IMR-90 (cell line): ENCODE data around the gene ATP1B1. TPM values are rescaled to one million over a fixed set of nuclear protein-coding genes. Genes with fewer than 3 reads are reported as not detected.

Source experiments
- ATAC-seq: fragments of 200-7000 bp; cut with Tn5 transposase; 2 replicates; pipeline ENCODE4 v1.9.1; 2020; ENCODE audit warnings: low read depth, mild to moderate bottlenecking, moderate library complexity
- BruUV-seq: library from RNA; stranded (reverse); fragments of 400-500 nt; replicated peaks from 2 replicates; lab custom pipeline; 2021; lab: Mats Ljungman, UMichigan
- CTCF ChIA-PET: fragments of 300-600 bp; formaldehyde crosslinking; extraction: SDS; loops from one replicate; lab custom pipeline; 2021; ENCODE audit warnings: antibody characterized with exemption; lab: Yijun Ruan, JAX
- POLR2A ChIA-PET: fragments of 300-600 bp; sonication (Branson Sonifier 250); formaldehyde crosslinking; loops from one replicate; lab custom pipeline; 2022; ENCODE audit warnings: antibody characterized with exemption; ENCODE audit not compliant: unreplicated experiment; lab: Charles Lee
- DNase-seq: peaks from one replicate; pipeline ENCODE4 v3.0.0; 2013
- H2AFZ ChIP-seq: replicated peaks from 2 replicates; pipeline ENCODE3; 2013; ENCODE audit warnings: low read length, mild to moderate bottlenecking; ENCODE audit not compliant: poor library complexity
- H2AK5ac ChIP-seq: 2 replicates; pipeline ENCODE4 v1.6.1; 2013; ENCODE audit warnings: low read depth, low read length, inconsistent platforms
- H2AK9ac ChIP-seq: replicated peaks from 2 replicates; pipeline ENCODE3; 2013; ENCODE audit warnings: mild to moderate bottlenecking, low read depth, low read length, moderate library complexity; ENCODE audit not compliant: poor library complexity
- H2BK120ac ChIP-seq: 2 replicates; pipeline ENCODE4 v1.6.1; 2013; ENCODE audit warnings: low read depth, low read length, inconsistent platforms
- H2BK15ac ChIP-seq: 3 replicates; pipeline ENCODE4 v1.6.1; 2013; ENCODE audit warnings: low read depth, low read length, inconsistent platforms
- H2BK20ac ChIP-seq: 2 replicates; pipeline ENCODE4 v1.6.1; 2013; ENCODE audit warnings: low read depth, mild to moderate bottlenecking, inconsistent platforms, low read length, moderate library complexity
- H2BK5ac ChIP-seq: 2 replicates; pipeline ENCODE4 v1.6.1; 2013; ENCODE audit warnings: mild to moderate bottlenecking, low read depth, low read length, inconsistent platforms; ENCODE audit not compliant: poor library complexity, severe bottlenecking
- H3K14ac ChIP-seq: replicated peaks from 2 replicates; pipeline ENCODE4 v1.6.1; 2013; ENCODE audit warnings: low read depth, low read length, inconsistent platforms
- H3K18ac ChIP-seq: 2 replicates; pipeline ENCODE4 v1.6.1; 2013; ENCODE audit warnings: low read depth, low read length, control low read depth
- H3K23ac ChIP-seq: 2 replicates; pipeline ENCODE4 v1.6.1; 2013; ENCODE audit warnings: low read depth, low read length, inconsistent platforms
- H3K27ac ChIP-seq: 2 replicates; pipeline ENCODE4 v1.5.1; 2013; ENCODE audit warnings: mild to moderate bottlenecking, control low read depth, low read length; ENCODE audit not compliant: insufficient read depth
- H3K27me3 ChIP-seq: 2 replicates; pipeline ENCODE4 v1.6.1; 2013; ENCODE audit warnings: low read length; ENCODE audit not compliant: control insufficient read depth, insufficient read depth
- H3K36me3 ChIP-seq: 2 replicates; pipeline ENCODE4 v1.6.1; 2013; ENCODE audit warnings: low read length, mixed read lengths; ENCODE audit not compliant: control insufficient read depth, insufficient read depth
- H3K4ac ChIP-seq: 2 replicates; pipeline ENCODE4 v1.6.1; 2013; ENCODE audit warnings: low read depth, low read length, inconsistent platforms
- H3K4me1 ChIP-seq: 2 replicates; pipeline ENCODE4 v1.6.1; 2013; ENCODE audit warnings: low read length, mixed read lengths; ENCODE audit not compliant: control insufficient read depth, insufficient read depth
- H3K4me2 ChIP-seq: 2 replicates; pipeline ENCODE4 v1.6.1; 2013; ENCODE audit warnings: low read depth, mild to moderate bottlenecking, control low read depth, low read length, moderate library complexity
- H3K4me3 ChIP-seq: 2 replicates; pipeline ENCODE4 v1.5.1; 2013; ENCODE audit warnings: low read depth, mild to moderate bottlenecking, control low read depth, low read length, moderate library complexity; ENCODE audit not compliant: insufficient read depth
- H3K56ac ChIP-seq: 2 replicates; pipeline ENCODE4 v1.6.1; 2013; ENCODE audit warnings: low read length, inconsistent platforms; ENCODE audit not compliant: insufficient read depth; ENCODE audit errors: extremely low read depth
- H3K79me1 ChIP-seq, 2 experiments: 2 replicates each; pipeline ENCODE4 v1.6.1; 2013; ENCODE audit warnings: low read length in 2 of 2, inconsistent platforms in 1 of 2, low read depth in 1 of 2
- H3K9ac ChIP-seq: 2 replicates; pipeline ENCODE4 v1.6.1; 2013; ENCODE audit warnings: low read depth, low read length, control low read depth
- H3K9me1 ChIP-seq: 2 replicates; pipeline ENCODE4 v1.6.1; 2013; ENCODE audit warnings: low read length, inconsistent platforms; ENCODE audit not compliant: insufficient read depth
- H3K9me3 ChIP-seq: 2 replicates; pipeline ENCODE4 v1.6.1; 2013; ENCODE audit warnings: low read length; ENCODE audit not compliant: control insufficient read depth, insufficient read depth
- H4K20me1 ChIP-seq: 2 replicates; pipeline ENCODE4 v1.6.1; 2013; ENCODE audit warnings: low read length, inconsistent platforms; ENCODE audit not compliant: insufficient read depth
- H4K5ac ChIP-seq: 2 replicates; pipeline ENCODE4 v1.6.1; 2013; ENCODE audit warnings: mild to moderate bottlenecking, low read depth, low read length, control low read depth
- H4K8ac ChIP-seq, 2 experiments: 2 replicates each; pipeline ENCODE4 v1.6.1; 2013; ENCODE audit warnings: low read depth in 2 of 2, low read length in 2 of 2, control low read depth in 1 of 2, inconsistent platforms in 1 of 2
- H4K91ac ChIP-seq: 2 replicates; pipeline ENCODE4 v1.6.1; 2013; ENCODE audit warnings: low read depth, low read length, inconsistent platforms; ENCODE audit not compliant: insufficient read depth
- CEBPB ChIP-seq: IDR thresholded peaks from 2 replicates; pipeline ENCODE4 v1.6.1; 2012; ENCODE audit warnings: low read depth, low read length, improper control_type of control experiment
- FOS ChIP-seq: fragments of 150-350 bp; IDR thresholded peaks from 2 replicates; pipeline ENCODE4 v1.6.1; 2016; ENCODE audit warnings: low read depth, low read length
- MAFK ChIP-seq: IDR thresholded peaks from 2 replicates; pipeline ENCODE4 v1.6.1; 2012; ENCODE audit warnings: low read depth, low read length, improper control_type of control experiment
- MAZ ChIP-seq: IDR thresholded peaks from 2 replicates; pipeline ENCODE4 v1.6.1; 2012; ENCODE audit warnings: low read depth, mild to moderate bottlenecking, low read length, improper control_type of control experiment, moderate library complexity, borderline replicate concordance
- MXI1 ChIP-seq: IDR thresholded peaks from 2 replicates; pipeline ENCODE4 v1.6.1; 2012; ENCODE audit warnings: low read depth, mild to moderate bottlenecking, low read length, moderate library complexity, borderline replicate concordance
- RAD21 ChIP-seq: IDR thresholded peaks from 2 replicates; pipeline ENCODE4 v1.6.1; 2012; ENCODE audit warnings: low read length, improper control_type of control experiment
- RFX5 ChIP-seq: IDR thresholded peaks from 2 replicates; pipeline ENCODE4 v1.8.0; 2012; ENCODE audit warnings: low read depth, mild to moderate bottlenecking, low read length, moderate library complexity
- SMC3 ChIP-seq: fragments of 150-350 bp; IDR thresholded peaks from 2 replicates; pipeline ENCODE4 v1.6.1; 2016; ENCODE audit warnings: low read depth, mild to moderate bottlenecking, antibody characterized with exemption, low read length, moderate library complexity
- WGBS, 2 experiments: methylation state at CpG; one replicate each; pipeline versions ENCODE4 v1.1.5 to v1.1.7; 2013; ENCODE audit warnings: missing lambda C conversion rate in 2 of 2; ENCODE audit not compliant: insufficient read length in 1 of 2; ENCODE audit errors: extremely low coverage in 2 of 2; 5-methylcytosine and 5-hydroxymethylcytosine counted together
- dilution Hi-C: fragments of 300-500 bp; cut with HindIII; formaldehyde crosslinking; loops from one replicate; pipeline ENCODE4 v1.14.3; 2018; ENCODE audit warnings: low sequenced_read_pairs; ENCODE audit not compliant: unreplicated experiment
- in situ Hi-C: fragments of 300-500 bp; cut with MboI; formaldehyde crosslinking; loops from 3 replicates; pipeline ENCODE4 v1.14.3; 2019; ENCODE audit warnings: low sequenced_read_pairs, inconsistent platforms, mixed read lengths
- intact Hi-C: fragments of 100-400 bp; cut with micrococcal nuclease; formaldehyde crosslinking; loops from 2 replicates; pipeline ENCODE4 v1.10.0; 2022
- polyA plus RNA-seq, 3 experiments: library from polyadenylated mRNA; depleted of rRNA; stranded (reverse); fragments of >200 nt; gene quantifications; 2 replicates each; pipeline ENCODE4 v1.2.3, GENCODE V29; 2012; ENCODE audit warnings: low replicate concordance in 1 of 3
- total RNA-seq: library from RNA; depleted of rRNA; stranded (reverse); fragments of >200 nt; gene quantifications from 2 replicates; pipeline ENCODE4 v1.2.3, GENCODE V29; 2012
- TF ChIP-seq, protein P1 (sequence below): fragments of 150-350 bp; IDR thresholded peaks from 2 replicates; pipeline ENCODE4 v1.6.1; 2016; ENCODE audit warnings: low read depth, mild to moderate bottlenecking, low read length, moderate library complexity, borderline replicate concordance

Gene ATP1B1
- total and polyA plus RNA-seq, 2 of the 4 experiments (the other 2 are of a cell fraction) = 14.5 to 22.1 TPM

DNA sequence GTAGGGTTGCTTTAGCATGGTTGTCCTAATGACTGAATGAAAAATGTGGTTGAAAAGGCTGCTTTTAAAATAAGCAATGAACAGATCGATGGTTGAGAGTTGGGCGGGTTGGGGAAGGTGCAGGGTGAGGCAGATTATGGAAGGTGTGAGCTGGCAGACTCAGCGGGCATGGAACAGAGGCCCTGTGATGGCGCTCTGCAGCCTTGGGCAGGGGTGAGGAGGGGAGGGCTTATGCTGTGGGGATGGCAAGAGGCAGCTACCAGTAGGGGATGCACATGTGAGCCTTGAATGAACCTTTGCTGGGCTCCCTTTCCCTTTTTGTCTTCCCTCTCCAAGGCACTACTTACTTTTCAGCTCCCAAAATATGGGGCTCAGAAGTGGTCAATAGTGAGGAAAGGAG, 30.9 kb downstream of the ATP1B1 start:
- no peaks in the 10 kb centered on the region for H3K36me3 ChIP-seq
- H4K8ac ChIP-seq = no peak overlapping the region
- no peaks in the 10 kb centered on the region for H4K20me1 ChIP-seq
- no peak overlapping the region for H3K4me3 ChIP-seq
- H3K56ac ChIP-seq = no peak overlapping the region
- no peaks in the 10 kb centered on the region for H3K27me3 ChIP-seq
- no peak for ATAC-seq
- no peak for DNase-seq
- H3K4ac ChIP-seq = no peak overlapping the region
- no peak overlapping the region for H3K18ac ChIP-seq
- POLR2A ChIA-PET = no interaction called here
- no peak overlapping the region for H3K27ac ChIP-seq
- H2AK5ac ChIP-seq = no peak overlapping the region
- no peaks in the 10 kb centered on the region for H3K9me3 ChIP-seq
- intact Hi-C loops = loop anchor here (10.0 kb wide), 1 partner anchor 533 kb away; no protein-coding TSS in a partner anchor
- WGBS, 2 experiments = 100% methylated on average over 2 of the region's 4 CpGs; no CpG with 5 or more reads in 1 of the 2 experiments
- no peak for TF ChIP-seq MAFK
- no peak for TF ChIP-seq RFX5
- no peak for TF ChIP-seq FOS
- TF ChIP-seq, protein P1, sequence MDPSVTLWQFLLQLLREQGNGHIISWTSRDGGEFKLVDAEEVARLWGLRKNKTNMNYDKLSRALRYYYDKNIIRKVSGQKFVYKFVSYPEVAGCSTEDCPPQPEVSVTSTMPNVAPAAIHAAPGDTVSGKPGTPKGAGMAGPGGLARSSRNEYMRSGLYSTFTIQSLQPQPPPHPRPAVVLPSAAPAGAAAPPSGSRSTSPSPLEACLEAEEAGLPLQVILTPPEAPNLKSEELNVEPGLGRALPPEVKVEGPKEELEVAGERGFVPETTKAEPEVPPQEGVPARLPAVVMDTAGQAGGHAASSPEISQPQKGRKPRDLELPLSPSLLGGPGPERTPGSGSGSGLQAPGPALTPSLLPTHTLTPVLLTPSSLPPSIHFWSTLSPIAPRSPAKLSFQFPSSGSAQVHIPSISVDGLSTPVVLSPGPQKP = no peak
- no peak for TF ChIP-seq MXI1
- no peak for TF ChIP-seq SMC3
- TF ChIP-seq MAZ = no peak
- TF ChIP-seq CEBPB = no peak
- TF ChIP-seq RAD21 = no peak
- no peak overlapping the region for H3K23ac ChIP-seq
- no peak overlapping the region for H2BK15ac ChIP-seq
- H4K91ac ChIP-seq = no peak overlapping the region
- H3K14ac ChIP-seq = no peak overlapping the region
- no TSS peak for BruUV-seq
- no peak overlapping the region for H2AFZ ChIP-seq
- H3K4me1 ChIP-seq = no peaks in the 10 kb centered on the region
- CTCF ChIA-PET = no interaction called here
- no peak overlapping the region for H2BK5ac ChIP-seq
- H2AK9ac ChIP-seq = no peak overlapping the region
- H4K5ac ChIP-seq = no peak overlapping the region
- H3K4me2 ChIP-seq = no peak overlapping the region
- H2BK120ac ChIP-seq = no peak overlapping the region
- no peaks in the 10 kb centered on the region for H3K9me1 ChIP-seq
- H3K79me1 ChIP-seq = no peaks in the 10 kb centered on the region
- dilution Hi-C loops = no loop called here
- no peak overlapping the region for H3K9ac ChIP-seq
- in situ Hi-C loops = no loop called here
- H2BK20ac ChIP-seq = no peak overlapping the region
